HG03196 (cell line): ENCODE measurements around the gene KCNIP3.
"Not testable (repeated sequence)": the region's sequence is repeated elsewhere in the genome, so short reads cannot be mapped to it uniquely, and the experiment has no call there.

Source experiments
- ATAC-seq: cut with Tn5 transposase; IDR thresholded peaks from one replicate; pipeline ENCODE4 v1.9.1; 2021; ENCODE audit not compliant: unreplicated experiment

The KCNIP3 gene

DNA sequence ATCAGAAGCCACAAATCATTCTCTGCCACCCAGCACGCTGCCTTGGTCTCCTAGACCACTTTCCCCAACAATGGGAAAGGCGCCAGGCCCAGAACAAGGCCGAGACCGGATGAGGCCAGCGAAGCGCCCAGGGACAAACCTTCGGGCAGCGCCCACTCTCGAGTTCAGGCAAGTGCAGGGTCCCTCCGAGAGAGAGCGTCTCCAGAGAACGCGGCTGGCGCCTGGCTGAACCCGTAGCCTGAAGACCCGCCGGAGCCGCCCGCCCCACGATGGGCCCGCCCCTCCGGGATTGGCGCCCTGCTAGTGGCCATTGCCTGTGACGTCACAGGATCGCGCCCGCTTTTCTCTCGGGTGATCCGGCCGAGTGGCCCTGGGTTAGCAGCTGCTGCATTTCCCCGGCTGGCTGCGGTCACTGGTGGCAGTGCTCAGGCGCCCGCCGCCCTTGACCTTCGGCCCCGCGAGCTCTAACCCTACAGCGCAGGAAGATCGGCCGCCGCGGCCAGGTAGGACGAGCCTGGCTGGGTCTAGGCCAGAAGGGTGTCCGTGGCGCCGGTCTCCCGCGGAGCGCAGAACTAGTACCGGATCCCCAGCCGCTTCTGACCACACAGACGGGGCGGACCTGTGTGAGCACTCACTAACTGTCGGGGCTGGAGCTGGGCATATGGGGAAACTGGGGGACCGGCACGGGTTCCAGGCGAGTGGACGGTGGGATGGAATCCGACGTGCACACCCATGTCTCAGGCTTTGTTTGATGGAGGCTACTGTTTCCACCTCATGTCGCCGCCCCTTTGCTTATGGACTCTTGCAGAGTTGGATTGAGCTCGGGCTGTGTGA lies 105.4 kb downstream of the KCNIP3 start, which contains the start of gene FAHD2A:
Gene FAHD2A, plus strand, starts transcription at position 339 of the 834 bp plus-strand sequence. CDS start 2,851 bp downstream, outside the sequence.
- peak; percentile 88 for ATAC-seq

DNA sequence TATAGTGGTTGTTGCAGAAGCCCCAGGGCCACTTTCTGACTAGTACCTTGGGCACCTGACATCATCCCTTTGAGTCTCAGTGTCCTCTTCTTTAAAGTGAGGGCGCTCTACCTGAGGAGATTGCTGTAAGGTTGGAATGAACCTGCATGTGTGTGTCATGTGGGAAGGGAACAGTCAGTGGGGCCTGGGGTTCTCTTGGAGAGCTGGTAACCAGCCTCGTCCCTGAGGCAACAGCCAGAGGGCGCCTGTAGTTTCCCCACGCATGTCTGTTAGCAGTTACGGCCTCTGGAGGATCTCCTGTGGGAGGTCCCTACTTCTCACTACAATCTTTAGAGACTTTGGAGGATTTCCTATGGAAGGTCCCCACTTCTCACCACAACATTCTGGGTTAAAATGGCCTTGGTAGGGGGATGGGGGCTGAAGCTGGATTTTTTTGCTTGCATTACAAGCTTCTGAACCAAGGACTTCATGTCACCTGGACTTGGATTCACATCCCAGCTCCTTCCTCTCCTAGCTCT lies 106.1 kb downstream of the KCNIP3 start:
- peak; percentile 34 for ATAC-seq

DNA sequence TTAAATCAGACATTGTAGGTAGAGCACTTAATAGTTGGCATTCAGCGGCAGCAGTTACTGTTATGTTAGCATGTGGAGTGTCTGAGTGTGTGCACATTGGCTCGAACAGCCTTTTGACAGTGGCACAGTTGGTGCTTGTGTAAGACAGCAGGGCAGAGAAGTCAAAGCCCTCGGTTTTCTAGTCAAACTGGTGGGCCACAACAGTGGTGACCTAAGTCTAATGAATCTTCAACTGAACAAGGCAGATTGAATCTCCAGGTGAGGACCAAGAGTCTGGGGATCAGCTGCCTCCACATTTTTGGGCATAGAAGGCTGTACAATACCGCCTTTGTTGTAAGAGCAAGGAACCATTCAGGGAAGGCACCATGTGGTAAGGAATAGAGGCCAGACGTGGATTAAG lies 106.7 kb downstream of the KCNIP3 start:
- ATAC-seq: not testable (repeated sequence)

DNA sequence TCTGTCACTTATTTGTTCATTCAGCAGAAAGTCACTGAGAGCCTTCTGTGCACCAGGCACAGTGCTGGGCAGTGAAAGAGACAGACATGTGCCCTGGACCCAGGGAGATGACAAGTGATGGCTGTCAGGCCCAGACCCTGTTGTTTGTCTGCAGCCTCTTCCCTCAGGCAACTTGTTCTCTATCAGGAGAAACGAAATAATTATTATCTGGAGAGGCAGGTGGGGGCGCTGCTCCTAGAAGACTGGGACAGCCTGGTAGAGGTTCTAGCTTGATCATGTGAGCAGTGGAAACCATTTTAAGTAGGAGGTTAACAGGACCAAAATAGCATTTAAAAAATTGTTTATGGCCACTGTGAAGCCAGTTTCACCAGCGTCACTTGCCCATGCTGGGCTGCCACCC lies 107.5 kb downstream of the KCNIP3 start:
- ATAC-seq: not testable (repeated sequence)

DNA sequence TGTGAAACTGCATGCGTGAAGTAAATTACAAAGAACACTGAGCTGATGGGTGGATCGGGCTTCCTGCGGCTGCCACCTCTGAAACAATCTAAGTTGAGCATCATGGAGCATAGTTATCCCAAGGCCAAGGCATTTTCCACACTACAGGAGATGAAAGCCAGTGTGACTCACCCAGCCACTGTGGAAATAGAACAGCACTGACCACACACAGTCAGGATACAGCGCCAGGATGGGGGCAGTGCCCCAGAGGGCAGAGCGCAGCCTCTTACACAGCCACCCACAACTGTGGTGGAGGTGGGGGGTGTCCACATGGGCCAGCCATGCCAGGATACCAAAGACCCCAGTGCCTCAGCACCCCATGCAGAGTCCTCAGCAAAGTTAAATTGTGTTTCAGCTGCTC lies 114.1 kb downstream of the KCNIP3 start:
- not testable (repeated sequence) for ATAC-seq

DNA sequence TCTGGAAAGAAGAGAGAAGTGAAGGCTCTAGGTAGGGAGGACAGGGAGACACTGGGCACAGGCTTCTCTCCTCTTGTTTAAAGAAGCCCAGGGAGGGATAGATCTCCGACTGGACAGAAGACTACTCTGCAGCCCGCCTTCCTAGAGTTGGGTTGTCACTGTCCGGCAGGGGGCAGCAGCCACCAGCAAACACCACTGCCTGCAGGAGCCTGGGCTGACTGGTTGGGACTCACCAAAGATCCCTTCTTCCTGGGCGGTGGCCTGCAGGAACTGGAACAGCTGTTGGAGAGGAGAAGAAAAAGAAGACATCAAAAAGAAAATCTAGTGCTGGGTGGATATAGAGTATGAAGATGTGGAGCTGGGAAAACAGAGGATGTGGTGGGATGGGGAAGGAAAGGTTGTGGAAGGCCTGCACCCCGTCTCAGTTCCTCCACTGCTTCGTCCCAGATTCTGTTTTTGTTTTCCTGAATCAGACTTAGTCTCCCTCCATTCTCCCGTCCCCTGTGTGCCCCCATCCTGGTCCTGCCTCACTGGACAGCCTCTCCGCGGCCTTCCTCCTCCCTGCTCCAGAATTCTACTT lies 117.0 kb downstream of the KCNIP3 start:
- not testable (repeated sequence) for ATAC-seq

DNA sequence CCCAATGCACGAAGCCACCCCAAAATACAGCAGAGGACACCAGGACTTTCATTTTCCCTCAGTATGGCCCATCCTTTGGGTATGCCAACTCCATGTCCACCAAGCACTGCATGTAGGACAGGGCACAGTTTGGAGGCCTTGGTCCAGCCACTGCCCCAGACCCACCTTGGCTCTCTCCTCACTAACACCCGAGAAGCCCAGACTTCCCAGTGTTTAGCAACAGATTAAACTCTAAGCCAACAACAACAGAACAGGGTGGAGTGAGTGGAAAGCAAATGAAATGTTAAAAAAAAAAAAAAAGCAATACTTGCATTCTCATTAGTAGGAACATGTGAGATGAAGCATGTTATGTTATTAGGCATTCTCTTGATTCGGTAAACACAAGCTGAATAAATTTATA lies 118.0 kb downstream of the KCNIP3 start:
- not testable (repeated sequence) for ATAC-seq

DNA sequence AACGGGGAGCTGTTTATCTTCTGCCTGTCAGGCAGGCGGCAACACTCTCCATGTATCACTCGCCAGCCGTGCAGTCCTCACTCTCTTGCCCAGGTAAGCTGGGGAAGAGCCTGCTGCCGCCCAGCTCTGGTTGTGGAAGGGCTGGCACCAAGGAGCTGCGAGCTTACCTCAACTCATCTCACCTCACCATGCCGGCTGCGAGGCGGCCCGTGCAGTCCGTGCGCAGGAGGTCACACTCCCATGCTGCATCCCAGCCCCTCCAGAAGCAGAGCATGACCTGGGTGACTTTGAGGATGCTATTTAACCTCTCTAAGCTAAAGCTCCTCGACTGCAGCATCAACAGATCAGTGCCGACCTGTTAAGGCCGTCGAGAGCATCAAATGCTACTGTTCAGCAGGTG lies 118.4 kb downstream of the KCNIP3 start:
- ATAC-seq: not testable (repeated sequence)

DNA sequence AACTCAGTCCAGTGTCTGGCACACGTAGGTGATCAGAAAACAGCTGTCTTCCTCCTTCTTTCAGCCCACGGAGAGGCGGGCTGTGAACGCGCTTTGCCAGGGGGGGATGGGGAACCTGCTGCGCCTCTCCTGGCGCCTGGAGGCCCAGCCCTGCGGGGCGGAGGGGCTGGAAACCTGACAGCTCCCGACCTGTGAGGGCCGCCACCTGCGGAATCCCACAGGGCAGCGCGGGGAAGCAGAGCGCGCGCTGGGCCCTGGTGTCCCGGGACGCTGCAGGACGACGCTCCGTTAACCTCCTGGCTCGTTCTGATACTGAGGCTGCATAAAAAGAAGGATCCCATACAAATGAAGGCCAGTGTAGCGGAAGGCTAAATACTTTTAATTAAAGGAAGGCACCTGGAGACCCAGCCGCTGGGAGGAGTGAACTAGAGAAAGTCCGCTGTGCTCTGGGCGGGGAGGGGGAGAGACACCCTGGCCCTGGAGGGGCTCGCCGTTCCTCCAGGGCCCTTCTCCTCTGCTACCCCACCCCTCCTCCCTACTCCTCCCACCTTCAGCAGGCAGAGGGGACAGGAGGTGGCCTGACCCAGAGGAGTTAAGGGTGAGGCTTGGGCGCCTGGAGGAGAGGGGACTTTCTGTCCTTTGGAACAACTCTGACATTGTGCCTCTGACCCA lies 130.2 kb downstream of the KCNIP3 start:
- ATAC-seq: not testable (repeated sequence)

DNA sequence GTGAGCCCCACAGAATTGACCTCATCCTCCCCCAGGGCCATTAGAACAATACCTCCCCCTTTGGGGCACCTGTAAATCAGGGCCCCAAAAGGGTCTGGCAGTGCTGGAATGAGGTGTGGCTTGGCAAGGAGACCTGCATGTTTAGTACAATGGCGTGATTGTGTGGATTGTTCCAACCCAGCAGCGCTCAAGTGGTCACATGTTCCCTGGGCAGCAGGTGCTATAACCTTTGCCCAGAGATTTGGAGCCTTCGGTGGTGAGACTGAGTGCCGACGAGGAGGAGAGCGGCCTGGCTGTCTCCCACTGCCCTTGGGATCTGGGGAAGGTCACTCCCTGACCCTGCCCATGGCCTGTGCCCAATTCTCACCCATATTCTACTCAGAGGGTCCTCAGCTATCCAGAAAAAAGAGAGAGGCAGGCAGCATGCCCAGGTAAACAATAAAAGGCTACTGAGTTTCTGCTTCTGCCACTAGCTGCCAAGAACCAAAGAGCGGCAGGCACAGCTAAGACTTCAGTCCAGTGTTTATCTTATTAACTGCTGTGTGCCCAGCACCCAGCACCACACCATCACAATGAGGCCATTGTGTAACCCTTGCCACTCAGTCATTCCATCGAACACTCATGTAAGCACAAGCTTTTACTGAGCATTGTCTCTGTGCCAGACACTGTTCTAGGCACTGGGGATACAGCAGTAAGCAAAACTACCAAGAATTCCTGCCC lies 132.8 kb downstream of the KCNIP3 start:
- ATAC-seq: not testable (repeated sequence)

DNA sequence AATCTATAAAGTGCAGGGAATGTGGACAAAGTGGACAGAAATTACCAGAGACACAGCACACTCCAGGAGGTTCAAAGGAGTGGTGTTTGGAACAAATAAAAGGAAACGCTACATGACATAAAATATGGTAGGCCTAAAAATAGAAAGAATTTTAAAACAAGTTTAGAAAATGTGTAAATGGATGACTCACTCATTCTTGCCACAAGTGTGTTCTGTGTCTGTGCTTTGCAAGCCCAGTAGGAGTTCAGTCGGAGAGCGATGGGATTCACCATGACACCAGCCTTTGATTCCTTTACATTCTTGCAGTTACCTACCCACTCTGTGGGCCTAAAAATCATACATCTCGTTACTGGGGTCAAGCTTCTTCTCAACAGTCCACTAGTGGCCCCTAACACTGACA lies 136.2 kb downstream of the KCNIP3 start:
- not testable (repeated sequence) for ATAC-seq

DNA sequence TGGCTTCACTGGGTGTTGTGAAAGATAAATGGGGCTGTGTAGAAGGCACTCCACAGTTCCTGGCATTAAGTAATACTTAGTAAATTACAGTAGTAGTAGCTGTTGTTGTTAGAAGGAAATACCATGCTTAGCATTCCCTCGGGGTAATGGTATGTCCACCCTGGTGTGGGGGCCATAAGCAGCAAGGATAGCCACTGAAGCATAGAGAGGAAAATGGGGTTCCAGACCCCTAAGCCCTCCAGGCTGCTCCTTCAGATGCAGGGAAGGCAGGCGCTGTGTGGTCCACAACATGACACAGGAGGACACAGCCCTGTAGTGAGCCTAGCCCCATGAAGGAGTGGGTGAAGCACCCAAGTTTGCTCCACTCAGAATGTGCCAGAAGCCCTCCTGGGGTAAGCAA lies 136.8 kb downstream of the KCNIP3 start:
- not testable (repeated sequence) for ATAC-seq

DNA sequence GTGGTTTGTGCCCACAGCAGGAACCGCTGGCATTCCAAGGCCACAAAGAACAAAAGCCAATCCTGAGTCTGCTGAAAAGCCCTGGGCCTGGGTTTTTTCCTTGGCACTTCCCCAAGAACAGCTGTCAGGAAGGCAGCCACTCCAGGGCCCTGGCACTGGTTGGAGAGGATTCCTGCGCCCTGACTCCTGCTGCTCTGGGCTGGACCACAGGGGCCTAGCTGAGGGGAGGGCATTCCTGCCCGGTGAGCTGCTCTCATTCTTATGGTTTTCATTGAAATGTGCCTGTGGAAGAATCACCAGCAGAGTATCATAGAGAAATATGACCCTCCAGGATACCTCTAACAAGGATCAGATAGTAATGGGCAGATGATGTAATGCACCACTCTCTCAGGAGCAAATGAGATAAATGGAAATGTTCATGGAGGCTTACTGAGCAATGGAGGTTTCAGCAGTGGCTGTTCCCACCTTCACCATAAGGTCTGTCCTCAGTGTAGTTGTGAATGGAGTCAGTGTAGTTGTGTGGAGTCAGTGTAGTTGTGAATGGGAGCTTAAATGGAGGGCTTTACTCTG lies 137.4 kb downstream of the KCNIP3 start:
- not testable (repeated sequence) for ATAC-seq

DNA sequence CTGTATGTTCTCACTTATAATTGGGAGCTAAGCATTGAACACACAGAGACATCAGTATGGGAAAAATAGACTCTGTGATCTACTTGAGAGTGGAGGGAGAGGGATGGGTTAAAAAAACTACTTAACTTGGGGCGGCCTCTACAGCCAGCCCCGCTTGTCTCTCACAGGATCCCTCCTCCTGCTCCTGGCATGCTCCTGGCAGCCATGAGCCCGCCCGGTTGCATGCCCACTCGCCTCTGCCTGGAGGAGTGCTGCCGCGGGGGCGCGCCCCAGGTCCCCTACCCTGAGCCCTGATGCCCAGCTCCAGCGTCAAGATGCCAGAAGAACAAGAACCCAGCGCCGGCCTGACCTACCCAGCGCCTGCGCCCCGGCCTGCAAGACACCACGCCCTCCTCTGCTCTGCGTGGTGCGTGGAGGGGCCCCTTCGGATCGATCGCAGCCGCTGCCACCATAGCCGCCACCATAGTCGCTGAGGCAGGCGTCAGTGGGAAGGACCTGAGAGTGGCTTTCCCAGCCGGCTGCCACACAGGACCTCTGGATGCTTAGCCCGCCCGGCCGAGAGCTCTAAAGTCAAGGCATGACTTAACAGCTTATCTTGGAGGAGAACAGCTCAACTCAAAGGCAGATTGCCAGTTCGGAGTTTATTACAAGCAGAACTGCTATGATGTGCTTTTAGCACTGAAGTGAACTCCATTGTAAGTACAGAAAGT lies 138.2 kb downstream of the KCNIP3 start:
- not testable (repeated sequence) for ATAC-seq
